WERI-Rb-1 (cell line): Measurements from ENCODE around the gene NCOR1.
"Not testable (repeated sequence)": the region's sequence is repeated elsewhere in the genome, so short reads cannot be mapped to it uniquely, and the experiment has no call there.

ENCODE experiments used
- DNase-seq: peaks from one replicate; pipeline ENCODE4 v3.0.0-alpha.2; 2020
- H3K27ac ChIP-seq: fragments of 250-450 bp; sonication (Bioruptor Pico); 2 replicates; pipeline ENCODE4 v1.5.1; 2020; ENCODE audit warnings: mild to moderate bottlenecking, moderate library complexity
- H3K27me3 ChIP-seq: fragments of 250-450 bp; sonication (Bioruptor Pico); 2 replicates; pipeline ENCODE4 v1.5.1; 2021; ENCODE audit warnings: mild to moderate bottlenecking, low read depth, moderate library complexity; ENCODE audit not compliant: insufficient read depth, severe bottlenecking
- H3K36me3 ChIP-seq: fragments of 250-450 bp; sonication (Bioruptor Pico); 2 replicates; pipeline ENCODE4 v1.5.1; 2020; ENCODE audit warnings: mild to moderate bottlenecking, moderate library complexity
- H3K4me3 ChIP-seq: 2 replicates; pipeline ENCODE4 v1.5.1; 2011; ENCODE audit warnings: low read depth, mild to moderate bottlenecking, control low read depth, low read length
- H3K9me3 ChIP-seq: fragments of 250-450 bp; sonication (Bioruptor Pico); 2 replicates; pipeline ENCODE4 v1.5.1; 2021; ENCODE audit warnings: mild to moderate bottlenecking, moderate library complexity; ENCODE audit not compliant: severe bottlenecking
- CTCF ChIP-seq: IDR thresholded peaks from 2 replicates; pipeline ENCODE4 v1.5.1; 2011; ENCODE audit warnings: low read depth, mild to moderate bottlenecking, control low read depth, inconsistent platforms, low read length

The NCOR1 gene

DNA sequence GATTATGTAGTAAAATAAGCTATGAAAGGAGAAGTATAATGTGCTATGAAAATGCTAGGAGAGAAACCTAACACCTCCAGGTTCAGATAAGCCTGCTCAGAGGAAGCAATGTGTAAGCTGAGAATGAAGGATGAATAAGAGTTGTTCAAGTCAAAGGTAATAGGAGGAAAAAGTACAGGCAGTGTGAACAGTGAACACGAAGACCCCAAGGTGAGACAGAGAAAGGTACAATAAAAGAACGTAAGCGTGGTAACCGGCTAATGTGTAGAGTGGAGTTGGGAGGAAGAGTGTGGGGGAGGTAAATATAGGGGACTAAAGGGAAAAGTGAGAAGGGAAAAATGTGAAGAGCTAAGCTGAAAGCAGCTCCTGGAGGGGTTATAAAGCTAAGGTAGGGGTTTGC, 141.5 kb downstream of the NCOR1 start:
- no peak overlapping the region for H3K27ac ChIP-seq
- TF ChIP-seq CTCF = no peak
- H3K4me3 ChIP-seq = no peak overlapping the region
- H3K36me3 ChIP-seq = peaks cover 80% of the 10 kb centered on the region
- H3K27me3 ChIP-seq = no peaks in the 10 kb centered on the region
- H3K9me3 ChIP-seq = no peaks in the 10 kb centered on the region
- no peak for DNase-seq

GRCh38 chr17:16072031-16072430, 143.3 kb downstream of the NCOR1 start:
- Histone ChIP-seq H3K27ac (no peak overlapping the region), H3K4me3 (no peak overlapping the region), H3K27me3 (no peaks in the 10 kb centered on the region), H3K9me3 (no peaks in the 10 kb centered on the region), H3K36me3 (peaks cover 80% of the 10 kb centered on the region)
- no peak for TF ChIP-seq CTCF
- no peak for DNase-seq

- H3K27ac ChIP-seq = no peak overlapping the region
- H3K27me3 ChIP-seq = no peaks in the 10 kb centered on the region
- no peaks in the 10 kb centered on the region for H3K9me3 ChIP-seq
- TF ChIP-seq CTCF = no peak
- no peak for DNase-seq
- peaks cover 71% of the 10 kb centered on the region for H3K36me3 ChIP-seq
- no peak overlapping the region for H3K4me3 ChIP-seq
Observed at GRCh38 chr17:16068323-16068722, 147.0 kb downstream of the NCOR1 start.

DNA sequence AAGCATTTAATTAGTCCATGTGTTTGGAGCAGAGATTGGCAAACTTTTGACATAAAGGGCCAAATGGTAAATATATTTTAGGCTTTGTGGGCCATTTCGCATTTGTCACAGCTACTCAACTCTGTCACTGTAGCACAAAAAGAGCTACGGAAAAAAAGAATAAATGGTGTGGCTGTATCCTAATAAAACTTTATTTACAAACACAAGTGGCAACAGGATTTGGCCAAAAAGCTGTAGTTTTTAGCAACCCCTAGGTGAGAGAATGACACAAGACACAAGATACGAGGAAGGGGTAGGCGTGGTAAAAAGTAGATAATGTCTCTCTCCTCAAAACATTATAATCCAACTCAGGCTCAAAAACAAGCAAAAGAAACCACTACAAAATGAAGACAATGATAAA, 149.2 kb downstream of the NCOR1 start:
- no peaks in the 10 kb centered on the region for H3K9me3 ChIP-seq
- no peak overlapping the region for H3K4me3 ChIP-seq
- H3K36me3 ChIP-seq = peaks cover 76% of the 10 kb centered on the region
- H3K27me3 ChIP-seq = no peaks in the 10 kb centered on the region
- H3K27ac ChIP-seq = no peak overlapping the region
- no peak for TF ChIP-seq CTCF
- DNase-seq = no peak

DNA sequence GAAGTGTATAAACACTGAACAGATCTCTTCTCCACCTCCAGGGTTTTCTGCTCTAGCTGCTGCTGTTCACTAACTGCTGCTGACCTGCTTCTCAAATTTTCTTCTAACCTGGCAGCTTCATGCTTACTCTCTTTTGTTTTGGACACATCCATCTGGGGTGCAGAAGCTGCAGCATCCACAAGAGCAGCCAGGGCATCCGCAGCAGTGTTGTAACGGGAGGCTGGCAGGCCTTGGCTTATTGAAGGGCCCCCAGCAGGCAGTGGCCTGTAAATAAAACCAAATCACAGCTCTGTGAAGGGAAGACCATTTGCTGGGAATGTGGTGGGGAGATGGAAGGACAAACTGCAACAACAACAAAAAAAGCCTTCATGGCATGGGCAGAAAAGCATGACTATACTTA, 153.7 kb downstream of the NCOR1 start:
- no peak overlapping the region for H3K27ac ChIP-seq
- H3K9me3 ChIP-seq = no peaks in the 10 kb centered on the region
- no peak overlapping the region for H3K4me3 ChIP-seq
- no peak for DNase-seq
- no peak for TF ChIP-seq CTCF
- no peaks in the 10 kb centered on the region for H3K27me3 ChIP-seq
- H3K36me3 ChIP-seq = peaks cover 73% of the 10 kb centered on the region

- H3K4me3 ChIP-seq, H3K9me3 ChIP-seq, DNase-seq, H3K27ac ChIP-seq, H3K27me3 ChIP-seq: not testable (repeated sequence)
- peaks cover 56% of the 10 kb centered on the region for H3K36me3 ChIP-seq
Observed at GRCh38 chr17:16055139-16055538, 160.2 kb downstream of the NCOR1 start.

GRCh38 chr17:16052486-16052885, 162.8 kb downstream of the NCOR1 start:
- DNase-seq = no peak
- Histone ChIP-seq H3K27ac (no peak overlapping the region), H3K4me3 (no peak overlapping the region), H3K36me3 (peaks cover 53% of the 10 kb centered on the region), H3K27me3 (no peaks in the 10 kb centered on the region), H3K9me3 (no peaks in the 10 kb centered on the region)
- TF ChIP-seq CTCF = no peak
